Motor neuron (in vitro differentiated cells): ENCODE data around the gene ROCK2. TPM values are rescaled to one million over a fixed set of nuclear protein-coding genes. Genes with fewer than 3 reads are reported as not detected.

Experiments
- ATAC-seq, 8 experiments: fragments of 200-7000 bp; cut with Tn5 transposase; replicated peaks in 6 of 8; 2 replicates each; pipeline ENCODE4 v1.8.0; 2021; ENCODE audit warnings: mild to moderate bottlenecking in 8 of 8, moderate library complexity in 8 of 8
- H3K27ac ChIP-seq, 2 donors: fragments of 250-450 bp; sonication (Bioruptor Pico); 2 replicates each; pipeline ENCODE4 v1.9.0; 2021; ENCODE audit warnings: antibody characterized with exemption in 2 of 2, mild to moderate bottlenecking in 2 of 2, moderate library complexity in 1 of 2
- H3K4me1 ChIP-seq, 2 donors: fragments of 250-450 bp; sonication (Bioruptor Pico); replicated peaks in 1 of 2; 2 replicates each; pipeline ENCODE4 v1.6.1; 2021; ENCODE audit warnings: antibody characterized with exemption in 2 of 2, mild to moderate bottlenecking in 2 of 2, moderate library complexity in 1 of 2
- H3K4me3 ChIP-seq, 5 donors: fragments of 250-450 bp; sonication (Bioruptor Pico); 2 replicates each; pipeline ENCODE4 v1.9.0; 2021; ENCODE audit warnings: antibody characterized with exemption in 5 of 5, mild to moderate bottlenecking in 5 of 5, moderate library complexity in 4 of 5
- WGBS, 10 experiments: fragments of 450-650 bp; shearing (Covaris generic); methylation state at CpG; one replicate each; pipeline ENCODE4 v1.0.0; 2022; 5-methylcytosine and 5-hydroxymethylcytosine counted together
- in situ Hi-C, 9 experiments: fragments of 400-800 bp; cut with MboI; loops; one replicate each; pipeline ENCODE4 v1.15.0; 2021; ENCODE audit warnings: low sequenced_read_pairs in 9 of 9, low pct_unique_long_range_greater_than_20kb in 2 of 9; ENCODE audit not compliant: unreplicated experiment in 9 of 9
- total RNA-seq, 8 experiments: library from RNA; unstranded; fragments of 300-600 nt; gene quantifications; 2 replicates each; pipeline versions ENCODE4 v1.2.3 to v1.2.4, GENCODE V29; 2022

The ROCK2 gene
- total RNA-seq, 8 experiments from 2014 or later, result 17.3 to 36.0 (median 22.4) TPM

DNA sequence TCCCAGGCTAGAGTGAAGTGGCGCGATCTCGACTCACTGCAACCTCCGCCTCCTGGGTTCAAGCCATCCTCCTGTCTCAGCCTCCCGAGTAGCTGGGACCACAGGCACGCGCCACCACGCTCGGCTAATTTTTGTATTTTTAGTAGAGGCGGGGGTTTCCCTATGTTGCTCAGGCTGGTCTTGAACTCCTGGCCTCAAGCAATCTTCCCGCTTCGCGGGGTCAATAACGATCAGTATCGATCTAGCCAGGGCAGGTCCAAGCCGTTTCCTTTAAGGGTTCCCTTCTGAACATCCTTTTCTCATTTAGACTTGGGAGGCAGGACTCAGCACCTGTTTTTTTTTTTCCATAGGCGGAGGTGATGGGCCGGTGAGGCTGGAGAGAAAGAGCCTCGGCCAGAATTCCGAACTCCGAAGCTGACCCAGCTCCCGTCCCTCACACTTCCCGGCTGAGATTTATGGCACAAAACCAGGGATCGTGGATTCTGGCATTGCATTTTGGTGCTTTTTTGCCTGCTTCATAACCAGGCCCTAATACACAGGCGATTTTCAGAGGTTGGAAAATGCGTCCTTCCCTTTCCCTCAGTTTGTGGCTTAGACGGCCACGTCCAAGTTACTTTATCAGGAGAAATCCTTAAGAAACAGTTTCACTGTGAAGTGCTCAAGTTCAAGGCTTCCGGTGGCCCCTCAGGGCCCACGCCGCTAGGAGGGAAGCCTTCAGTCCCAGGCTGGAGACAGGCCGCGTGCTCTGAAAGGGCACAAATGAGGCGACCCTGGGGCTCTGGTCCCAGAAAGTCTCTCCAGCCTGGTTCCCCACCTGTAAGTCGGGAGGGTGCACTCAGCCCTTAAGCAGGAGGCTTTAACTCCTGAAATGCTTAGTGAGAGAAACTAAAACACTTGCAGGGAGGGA is 190.2 kb downstream of the ROCK2 start:
- in situ Hi-C loops, result no loop called here
- ATAC-seq, result peak in 3 of 8 experiments; percentile 1 to 5 (median 4)
- peaks cover 4 to 11% of the 10 kb centered on the region in 2 donors for H3K4me1 ChIP-seq
- H3K4me3 ChIP-seq, result peak overlapping the region; percentile 33 to 64 (median 43)
- peak overlapping the region in 1 of 2 donors; percentile 76 for H3K27ac ChIP-seq
- 47 to 93% (median 69%) methylated on average over 2 to 21 of the region's 35 CpGs; no CpG with 5 or more reads in 1 of the 10 experiments for WGBS, 10 experiments

DNA sequence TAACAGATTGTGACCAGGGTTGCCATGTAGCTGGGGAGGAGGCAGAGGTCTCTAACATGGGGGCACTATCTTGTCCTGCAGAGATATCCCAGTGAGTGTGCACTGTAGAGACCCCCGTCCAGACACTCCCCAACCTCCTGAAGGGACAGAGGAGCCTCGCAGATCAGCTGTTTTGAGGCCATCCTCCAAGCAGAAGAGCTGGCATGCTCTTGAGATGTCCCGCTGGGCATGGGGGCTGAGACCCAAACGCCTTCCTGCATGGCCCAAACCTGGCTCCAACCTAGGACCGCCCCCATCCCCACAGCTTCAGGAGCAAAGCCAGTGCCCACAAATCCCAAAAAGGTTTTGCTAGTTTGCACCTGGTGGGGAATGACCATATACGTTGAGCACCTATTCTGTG is 191.8 kb downstream of the ROCK2 start:
- peaks cover 4 to 8% of the 10 kb centered on the region in 2 donors for H3K4me1 ChIP-seq
- H3K4me3 ChIP-seq, result no peak overlapping the region
- in situ Hi-C loops, result no loop called here
- H3K27ac ChIP-seq, result no peak overlapping the region
- ATAC-seq, result no peak
- WGBS, 10 experiments, result 61 to 100% (median 83%) methylated on average over 1 to 4 of the region's 6 CpGs; no CpG with 5 or more reads in 5 of the 10 experiments

DNA sequence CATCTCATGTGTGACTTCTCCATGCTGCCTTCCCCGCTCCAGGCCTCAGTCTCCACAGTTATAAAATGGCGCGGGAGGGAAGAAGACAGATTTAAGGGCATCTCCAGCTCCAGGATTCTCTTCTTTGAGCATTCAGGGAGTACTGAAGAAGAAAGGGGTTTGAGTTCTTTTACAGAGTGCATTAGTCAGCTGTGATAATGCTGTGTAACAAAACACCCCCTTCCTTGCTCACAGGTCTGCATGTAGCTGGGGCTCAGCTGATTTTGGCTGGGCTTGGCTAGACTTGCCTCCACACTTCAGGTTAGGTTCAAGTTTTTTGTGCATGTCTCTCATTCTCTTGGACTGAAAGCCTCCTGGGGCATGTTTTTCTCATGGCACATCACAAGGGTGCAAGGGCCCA is 197.2 kb downstream of the ROCK2 start:
- no peaks in the 10 kb centered on the region for H3K4me1 ChIP-seq
- H3K27ac ChIP-seq, result no peak overlapping the region
- ATAC-seq, result no peak
- 39 to 50% methylated on average over 2 of the region's 3 CpGs; no CpG with 5 or more reads in 8 of the 10 experiments for WGBS, 10 experiments
- no peak overlapping the region for H3K4me3 ChIP-seq
- in situ Hi-C loops, result loop anchor here in 6 of 9 experiments (25.0 kb wide), 4 partner anchors 265 to 440 kb away; no protein-coding TSS in a partner anchor

DNA sequence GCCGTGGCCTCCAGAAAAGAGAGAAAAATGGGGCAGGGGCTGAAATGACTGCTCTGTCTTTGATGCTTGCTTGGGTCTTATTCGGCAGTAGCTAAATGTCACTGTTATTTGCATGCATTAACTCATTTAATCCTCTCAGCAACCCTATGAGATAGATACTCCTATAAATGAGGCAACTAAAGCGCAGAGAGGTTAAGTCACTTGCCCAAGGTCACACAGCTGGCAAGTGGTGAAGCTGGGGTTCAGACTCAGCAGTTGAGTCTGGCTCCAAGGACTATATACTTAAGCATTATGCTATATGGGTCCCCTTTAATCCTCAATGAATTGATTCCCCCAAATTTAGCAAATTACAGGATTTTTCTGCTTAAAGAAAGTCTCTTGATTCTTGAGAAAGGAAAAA is 198.4 kb downstream of the ROCK2 start:
- H3K27ac ChIP-seq, result no peak overlapping the region
- in situ Hi-C loops, result loop anchor here in 6 of 9 experiments (25.0 kb wide), 4 partner anchors 266 to 441 kb away; no protein-coding TSS in a partner anchor
- 44 to 90% (median 79%) methylated on average over 2 to 3 of the region's 3 CpGs; no CpG with 5 or more reads in 2 of the 10 experiments for WGBS, 10 experiments
- H3K4me3 ChIP-seq, result no peak overlapping the region
- no peaks in the 10 kb centered on the region for H3K4me1 ChIP-seq
- ATAC-seq, result no peak

DNA sequence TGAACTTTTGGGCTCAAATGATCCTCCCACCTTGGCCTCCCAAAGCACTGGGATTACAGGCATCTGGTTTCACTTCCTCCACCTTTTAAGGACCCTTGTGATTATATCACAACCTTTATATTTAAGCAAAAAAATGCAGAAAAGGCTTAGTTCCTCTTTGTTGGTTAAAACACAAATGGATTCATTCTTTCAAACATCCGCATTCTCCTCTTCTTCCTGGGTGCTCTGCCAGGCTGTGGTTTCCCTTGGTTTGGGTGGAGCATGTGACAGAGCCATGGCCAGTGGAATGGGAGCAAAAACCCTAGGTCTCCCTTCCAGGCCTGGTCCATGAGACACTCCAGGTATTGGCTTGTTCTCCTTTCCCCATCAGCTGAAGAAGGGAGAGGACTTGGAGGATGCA is 199.1 kb downstream of the ROCK2 start:
- Histone ChIP-seq H3K27ac (no peak overlapping the region), H3K4me1 (no peaks in the 10 kb centered on the region), H3K4me3 (no peak overlapping the region)
- no peak for ATAC-seq
- 83 to 100% (median 100%) methylated on average over 1 of the region's 1 CpG; no CpG with 5 or more reads in 4 of the 10 experiments for WGBS, 10 experiments
- in situ Hi-C loops, result loop anchor here in 6 of 9 experiments (25.0 kb wide), 4 partner anchors 267 to 442 kb away; no protein-coding TSS in a partner anchor

DNA sequence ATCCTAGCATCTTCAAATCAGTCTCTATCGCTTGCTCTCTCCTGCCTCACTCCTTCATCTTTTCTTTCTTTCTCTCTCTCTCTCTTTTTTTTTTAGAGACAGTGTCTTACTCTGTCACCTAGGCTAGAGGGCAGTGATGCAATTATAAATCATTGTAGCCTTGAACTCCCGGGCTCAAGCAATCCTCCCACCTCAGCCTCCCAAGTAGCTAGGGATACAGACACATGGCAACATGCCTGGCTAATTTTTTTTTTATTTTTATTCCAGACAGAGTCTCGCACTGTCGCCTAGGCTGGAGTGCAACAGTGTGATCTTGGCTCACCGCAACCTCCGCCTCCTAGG is 199.7 kb downstream of the ROCK2 start:
- H3K4me3 ChIP-seq, result no peak overlapping the region
- no peaks in the 10 kb centered on the region for H3K4me1 ChIP-seq
- no peak overlapping the region for H3K27ac ChIP-seq
- in situ Hi-C loops, result loop anchor here in 6 of 9 experiments (25.0 kb wide), 4 partner anchors 268 to 443 kb away; no protein-coding TSS in a partner anchor
- no peak for ATAC-seq
- 14 to 92% (median 75%) methylated on average over 1 to 6 of the region's 6 CpGs; no CpG with 5 or more reads in 2 of the 10 experiments for WGBS, 10 experiments

DNA sequence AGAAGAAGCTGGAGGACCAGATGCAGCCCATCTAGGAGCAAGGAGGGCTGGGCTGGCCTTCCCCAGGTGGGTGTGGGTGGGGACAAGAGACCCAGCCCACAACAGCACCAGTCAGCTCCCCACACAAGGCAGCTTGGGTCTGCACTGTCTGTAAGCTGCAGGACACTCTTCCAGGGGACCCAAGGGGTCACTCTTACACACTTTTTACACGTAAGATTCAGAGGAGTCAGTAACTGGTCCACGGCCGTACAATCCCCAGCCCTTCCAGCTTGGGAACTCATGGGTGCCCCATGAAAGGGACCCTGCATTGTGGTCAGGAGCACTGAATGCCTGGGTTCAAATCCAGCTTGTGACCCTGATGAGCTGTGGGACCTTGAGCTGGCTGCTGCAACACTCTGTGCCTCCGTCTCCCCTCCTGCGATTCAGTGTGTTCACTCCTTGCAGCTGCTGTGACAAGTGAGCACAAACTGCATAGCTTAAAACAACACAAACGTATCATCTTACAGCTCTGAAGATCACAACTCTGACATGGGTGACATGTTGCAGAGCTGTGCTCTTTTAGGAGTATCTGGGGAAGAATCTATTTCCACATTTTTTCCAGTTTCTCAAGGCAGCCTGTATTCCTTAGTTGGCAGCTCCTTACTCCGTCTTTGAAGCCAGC is 200.2 kb downstream of the ROCK2 start:
- in situ Hi-C loops, result loop anchor here in 6 of 9 experiments (25.0 kb wide), 4 partner anchors 268 to 443 kb away; no protein-coding TSS in a partner anchor
- ATAC-seq, result no peak
- no peak overlapping the region for H3K4me3 ChIP-seq
- 43 to 100% (median 74%) methylated on average over 1 to 5 of the region's 7 CpGs; no CpG with 5 or more reads in 2 of the 10 experiments for WGBS, 10 experiments
- H3K27ac ChIP-seq, result no peak overlapping the region
- no peaks in the 10 kb centered on the region for H3K4me1 ChIP-seq

DNA sequence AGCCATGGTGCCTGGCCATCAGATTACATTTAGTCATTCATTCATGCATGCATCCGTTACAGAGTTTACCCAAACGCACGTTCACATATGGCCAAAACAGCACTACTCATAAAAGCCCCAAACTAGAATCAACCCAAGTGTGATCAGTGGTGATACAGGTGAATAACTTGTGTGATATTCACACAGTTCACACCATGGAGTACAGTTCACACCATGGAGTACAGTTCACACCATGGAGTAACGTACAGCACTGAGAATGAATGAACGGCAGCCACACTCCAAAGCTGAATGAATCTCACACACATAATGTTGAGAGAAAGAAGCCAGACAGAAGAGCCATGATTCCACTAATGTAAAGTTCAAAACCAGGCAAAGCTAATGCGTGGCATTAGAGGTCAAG is 201.4 kb downstream of the ROCK2 start:
- ATAC-seq, result no peak
- in situ Hi-C loops, result loop anchor here in 6 of 9 experiments (25.0 kb wide), 4 partner anchors 269 to 444 kb away; no protein-coding TSS in a partner anchor
- no peak overlapping the region for H3K4me3 ChIP-seq
- no peak overlapping the region for H3K27ac ChIP-seq
- H3K4me1 ChIP-seq, result no peaks in the 10 kb centered on the region
- WGBS, 10 experiments, result 40 to 93% (median 80%) methylated on average over 1 to 6 of the region's 6 CpGs; no CpG with 5 or more reads in 3 of the 10 experiments

DNA sequence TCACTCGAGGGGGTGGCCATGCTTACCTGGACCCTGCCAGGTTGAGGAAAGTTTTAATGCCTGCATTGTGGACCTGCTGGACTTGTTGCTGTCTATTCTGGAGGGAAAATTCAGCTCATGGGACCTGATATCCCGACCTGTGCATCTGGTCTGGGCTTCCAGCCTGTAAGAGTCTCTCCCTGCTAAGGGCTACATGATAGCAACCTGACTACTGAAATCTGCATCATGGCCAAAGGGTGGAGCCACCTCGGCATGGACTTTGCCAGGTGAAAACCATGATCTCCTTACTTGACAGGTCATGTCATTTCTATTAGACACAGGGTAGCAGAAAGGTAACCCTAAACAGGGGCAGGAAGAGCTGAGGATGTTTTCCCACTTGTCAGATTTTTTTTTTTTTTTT is 202.1 kb downstream of the ROCK2 start:
- no peak overlapping the region for H3K4me3 ChIP-seq
- H3K27ac ChIP-seq, result no peak overlapping the region
- WGBS, 10 experiments, result 18 to 73% (median 55%) methylated on average over 1 to 3 of the region's 3 CpGs; no CpG with 5 or more reads in 4 of the 10 experiments
- H3K4me1 ChIP-seq, result no peaks in the 10 kb centered on the region
- no peak for ATAC-seq
- in situ Hi-C loops, result loop anchor here in 6 of 9 experiments (25.0 kb wide), 4 partner anchors 270 to 445 kb away; no protein-coding TSS in a partner anchor

DNA sequence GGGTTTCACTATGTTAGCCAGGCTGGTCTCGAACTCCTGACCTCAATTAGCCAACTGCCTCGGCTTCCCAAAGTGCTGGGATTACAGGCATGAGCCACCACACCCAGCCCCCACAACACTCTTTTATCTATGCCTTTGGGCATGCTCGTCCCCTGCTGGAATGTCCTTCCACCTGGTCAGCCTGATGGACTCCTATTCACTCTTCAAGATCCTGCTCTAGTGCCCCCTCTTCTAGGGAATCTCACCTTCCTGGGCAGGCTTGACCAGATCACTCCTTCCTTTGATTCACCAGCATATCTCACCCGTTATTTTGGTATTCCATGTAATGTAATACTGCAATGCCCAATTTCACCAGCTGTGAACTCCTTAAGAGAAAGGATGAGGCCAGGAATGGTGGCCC is 203.1 kb downstream of the ROCK2 start:
- H3K4me3 ChIP-seq, result no peak overlapping the region
- H3K4me1 ChIP-seq, result no peaks in the 10 kb centered on the region
- 29 to 100% (median 69%) methylated on average over 1 to 3 of the region's 4 CpGs; no CpG with 5 or more reads in 2 of the 10 experiments for WGBS, 10 experiments
- H3K27ac ChIP-seq, result no peak overlapping the region
- in situ Hi-C loops, result loop anchor here in 6 of 9 experiments (25.0 kb wide), 4 partner anchors 271 to 446 kb away; no protein-coding TSS in a partner anchor
- no peak for ATAC-seq

DNA sequence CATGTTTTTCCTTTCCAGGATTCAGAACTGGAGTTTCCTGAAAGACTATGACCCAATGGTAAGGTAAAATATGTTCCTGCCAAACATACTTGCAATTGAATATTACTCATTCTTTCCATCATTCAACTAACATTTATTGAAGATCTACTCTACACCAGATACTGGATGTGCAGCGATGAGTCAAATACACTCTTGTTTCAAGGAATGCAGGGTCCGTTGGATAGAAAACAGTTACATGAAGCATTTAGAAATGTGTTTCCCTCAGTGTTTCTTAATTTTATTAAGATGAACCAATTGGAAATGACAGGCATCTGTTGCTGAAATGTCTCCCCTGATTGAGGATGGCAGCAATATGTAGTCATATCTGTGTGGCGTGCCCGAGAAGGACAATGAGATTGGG is 203.9 kb downstream of the ROCK2 start:
- in situ Hi-C loops, result loop anchor here in 6 of 9 experiments (25.0 kb wide), 4 partner anchors 272 to 447 kb away; no protein-coding TSS in a partner anchor
- ATAC-seq, result no peak
- 14 to 100% (median 87%) methylated on average over 1 to 4 of the region's 4 CpGs; no CpG with 5 or more reads in 1 of the 10 experiments for WGBS, 10 experiments
- H3K4me1 ChIP-seq, result no peaks in the 10 kb centered on the region
- H3K27ac ChIP-seq, result no peak overlapping the region
- no peak overlapping the region for H3K4me3 ChIP-seq

DNA sequence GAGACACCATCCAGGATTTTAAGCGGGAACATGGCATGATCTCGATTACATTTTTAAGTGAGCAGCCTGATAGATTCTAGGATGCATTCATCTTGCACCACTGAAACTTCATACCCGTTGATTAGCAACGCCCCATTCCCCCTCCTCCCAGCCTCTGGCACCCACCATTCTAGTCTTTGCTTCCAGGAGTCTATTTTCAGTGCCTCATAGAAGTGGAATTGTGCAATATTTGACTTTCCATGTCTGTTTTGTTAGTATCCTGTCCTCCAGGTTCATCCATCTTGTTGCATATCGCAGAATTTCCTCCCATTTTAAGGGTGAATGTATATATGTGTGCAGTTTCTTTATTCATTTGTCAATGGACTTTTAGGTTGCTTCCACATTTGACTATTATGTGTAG is 210.1 kb downstream of the ROCK2 start:
- Histone ChIP-seq H3K4me1 (peaks cover 11 to 14% of the 10 kb centered on the region in 2 donors), H3K27ac (no peak overlapping the region), H3K4me3 (peak overlapping the region in 1 of 5 donors; percentile 41)
- in situ Hi-C loops, result loop anchor here in 6 of 9 experiments (25.0 kb wide), 4 partner anchors 278 to 453 kb away; no protein-coding TSS in a partner anchor
- ATAC-seq, result no peak
- WGBS, 10 experiments, result 60 to 100% (median 80%) methylated on average over 1 to 3 of the region's 5 CpGs; no CpG with 5 or more reads in 3 of the 10 experiments
